Naive B cell (primary cell): ENCODE data around the gene TMEM117. TPM values are rescaled to one million over a fixed set of nuclear protein-coding genes. Genes with fewer than 3 reads are reported as not detected.
A peak's percentile ranks its signal among the peaks of the same experiment; 100 is the strongest.
"Not testable (repeated sequence)": the region's sequence is repeated elsewhere in the genome, so short reads cannot be mapped to it uniquely, and the experiment has no call there.

Experiments used
- ATAC-seq, 2 donors: fragments of 150-1000 bp; cut with Tn5 transposase; 2 replicates each; pipeline ENCODE4 v1.10.0; 2021; ENCODE audit warnings: low read depth in 2 of 2, mild to moderate bottlenecking in 2 of 2, moderate library complexity in 2 of 2
- DNase-seq: peaks from one replicate; pipeline ENCODE4 v3.0.0; 2022
- H3K27ac Mint-ChIP-seq, 6 donors: one replicate each; pipeline ENCODE4 v1.8.0; 2020 to 2022; ENCODE audit warnings: mild to moderate bottlenecking in 6 of 6, mixed read lengths in 6 of 6, moderate library complexity in 5 of 6, inconsistent platforms in 2 of 6
- H3K27me3 Mint-ChIP-seq, 3 donors: one replicate each; pipeline ENCODE4 v1.8.0; 2021 to 2022; ENCODE audit warnings: mixed read lengths in 3 of 3, mild to moderate bottlenecking in 1 of 3
- H3K36me3 Mint-ChIP-seq, 2 donors: one replicate each; pipeline ENCODE4 v1.8.0; 2020 to 2022; ENCODE audit warnings: mixed read lengths in 2 of 2, inconsistent platforms in 1 of 2, mild to moderate bottlenecking in 1 of 2
- H3K4me1 Mint-ChIP-seq, 3 donors: one replicate each; pipeline ENCODE4 v1.8.0; 2020 to 2022; ENCODE audit warnings: mixed read lengths in 3 of 3, inconsistent platforms in 1 of 3, mild to moderate bottlenecking in 1 of 3, moderate library complexity in 1 of 3
- H3K4me3 Mint-ChIP-seq, 8 donors: one replicate each; pipeline ENCODE4 v1.8.0; 2020 to 2022; ENCODE audit warnings: mild to moderate bottlenecking in 8 of 8, mixed read lengths in 8 of 8, moderate library complexity in 8 of 8, inconsistent platforms in 2 of 8
- H3K9me3 Mint-ChIP-seq, 7 donors: one replicate each; pipeline ENCODE4 v1.8.0; 2020 to 2022; ENCODE audit warnings: mixed read lengths in 7 of 7, mild to moderate bottlenecking in 5 of 7, inconsistent platforms in 2 of 7, moderate library complexity in 1 of 7
- polyA plus RNA-seq, 6 donors: library from polyadenylated mRNA; unstranded; fragments of 300-500 nt; fragmentation: Illumina TruSeq; gene quantifications; one replicate each; pipeline ENCODE4 v1.2.3, GENCODE V29; 2021; ENCODE audit warnings: low read depth in 6 of 6

TMEM117 gene
- polyA plus RNA-seq, 6 donors from 2014 or later, result 5.2 to 9.8 (median 5.3) TPM

DNA sequence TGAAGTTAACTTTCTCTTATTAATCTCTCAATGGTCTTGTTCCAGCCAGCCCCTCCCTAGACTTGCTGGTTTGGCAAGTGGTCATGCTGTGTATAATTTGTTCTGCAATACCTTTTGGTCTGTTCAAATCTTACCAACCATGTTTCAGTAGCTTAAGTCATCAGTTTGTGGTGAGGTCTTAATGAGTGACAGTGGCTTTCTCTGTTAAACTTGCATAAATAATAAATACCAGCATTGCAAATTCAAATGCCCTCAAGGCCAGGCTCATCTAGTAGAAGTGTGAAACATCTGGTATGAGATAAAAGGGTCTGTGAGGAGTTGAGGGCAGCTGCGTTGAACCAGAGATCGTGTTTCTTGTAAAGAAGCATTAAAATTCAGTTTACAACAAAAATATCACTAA is 319.5 kb downstream of the TMEM117 start:
- DNase-seq (no peak), ATAC-seq (no peak)
- Mint-ChIP-seq H3K27ac (no peak overlapping the region), H3K9me3 (no peaks in the 10 kb centered on the region), H3K27me3 (no peaks in the 10 kb centered on the region), H3K4me1 (peaks cover 0 to 2% (median 0%) of the 10 kb centered on the region in 3 donors), H3K36me3 (no peaks in the 10 kb centered on the region), H3K4me3 (no peak overlapping the region)

DNA sequence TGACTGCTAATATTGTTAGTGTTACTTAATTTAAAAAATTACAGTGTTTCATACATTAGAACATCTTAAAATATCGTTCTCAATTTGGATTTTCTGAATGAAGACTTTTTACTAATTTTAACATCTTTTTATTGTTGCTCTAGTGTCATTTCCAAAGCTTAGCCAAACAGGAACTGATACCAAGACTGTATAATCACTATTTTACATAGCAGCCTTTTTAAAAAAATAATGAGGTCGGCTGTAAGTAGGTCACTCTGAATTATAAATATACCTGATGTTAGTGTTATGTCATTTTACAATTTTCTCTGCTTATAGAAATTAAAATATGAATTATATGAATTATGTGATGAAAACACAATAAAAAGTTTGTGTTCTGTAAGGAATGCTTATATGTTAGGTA is 321.5 kb downstream of the TMEM117 start:
- peaks cover 0 to 2% (median 0%) of the 10 kb centered on the region in 3 donors for H3K4me1 Mint-ChIP-seq
- H3K27ac Mint-ChIP-seq, result peak overlapping the region in 1 of 6 donors; percentile 78
- DNase-seq, result no peak
- ATAC-seq, result no peak
- no peaks in the 10 kb centered on the region for H3K36me3 Mint-ChIP-seq
- H3K9me3 Mint-ChIP-seq, result no peaks in the 10 kb centered on the region
- no peak overlapping the region for H3K4me3 Mint-ChIP-seq
- no peaks in the 10 kb centered on the region for H3K27me3 Mint-ChIP-seq

DNA sequence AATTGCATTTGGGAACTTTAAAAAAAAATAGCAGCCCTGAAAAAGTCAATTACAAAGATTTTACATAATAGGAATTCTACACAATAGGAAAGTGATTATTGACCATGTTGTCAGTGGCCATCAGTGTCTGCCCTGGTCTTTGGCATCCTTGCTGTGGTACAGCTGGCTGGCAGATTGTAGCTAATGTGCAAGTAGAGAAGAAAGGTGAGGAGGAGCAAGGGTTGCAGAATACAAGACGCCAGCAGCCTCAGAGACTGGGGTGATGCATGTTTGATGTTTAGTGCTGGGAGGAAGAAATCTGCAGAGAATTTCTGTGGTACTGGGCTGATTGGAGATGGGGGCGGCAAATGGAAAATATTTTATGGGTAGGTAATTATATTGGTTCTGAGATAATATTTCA is 322.9 kb downstream of the TMEM117 start:
- ATAC-seq (no peak), DNase-seq (no peak)
- H3K4me3 Mint-ChIP-seq, result no peak overlapping the region
- H3K9me3 Mint-ChIP-seq, result no peaks in the 10 kb centered on the region
- peaks cover 0 to 2% (median 0%) of the 10 kb centered on the region in 3 donors for H3K4me1 Mint-ChIP-seq
- no peaks in the 10 kb centered on the region for H3K36me3 Mint-ChIP-seq
- H3K27ac Mint-ChIP-seq, result peak overlapping the region in 1 of 6 donors; percentile 6
- no peaks in the 10 kb centered on the region for H3K27me3 Mint-ChIP-seq

DNA sequence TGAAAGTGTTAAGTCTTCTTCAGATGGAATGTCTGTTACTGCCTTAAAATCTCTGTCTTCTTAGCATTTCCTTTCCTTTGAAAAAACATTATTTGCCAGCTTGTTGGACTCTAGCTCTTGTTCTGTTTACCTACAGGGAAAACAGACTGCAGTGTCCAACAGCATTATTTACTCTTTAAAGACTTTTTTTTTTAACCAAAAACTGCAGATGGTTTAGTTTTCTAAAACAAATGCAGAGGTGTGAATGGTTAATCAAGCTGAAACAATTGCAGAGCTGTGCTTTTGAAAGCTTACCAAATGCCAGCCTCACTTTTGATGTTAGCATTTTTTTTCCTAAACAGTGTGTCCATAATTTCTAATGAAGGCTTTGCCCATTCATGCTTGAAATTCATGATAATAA is 323.3 kb downstream of the TMEM117 start:
- Mint-ChIP-seq H3K36me3 (no peaks in the 10 kb centered on the region), H3K27ac (no peak overlapping the region), H3K4me3 (no peak overlapping the region), H3K27me3 (no peaks in the 10 kb centered on the region), H3K9me3 (no peaks in the 10 kb centered on the region), H3K4me1 (peaks cover 0 to 2% (median 0%) of the 10 kb centered on the region in 3 donors)
- no peak for ATAC-seq
- DNase-seq, result no peak

DNA sequence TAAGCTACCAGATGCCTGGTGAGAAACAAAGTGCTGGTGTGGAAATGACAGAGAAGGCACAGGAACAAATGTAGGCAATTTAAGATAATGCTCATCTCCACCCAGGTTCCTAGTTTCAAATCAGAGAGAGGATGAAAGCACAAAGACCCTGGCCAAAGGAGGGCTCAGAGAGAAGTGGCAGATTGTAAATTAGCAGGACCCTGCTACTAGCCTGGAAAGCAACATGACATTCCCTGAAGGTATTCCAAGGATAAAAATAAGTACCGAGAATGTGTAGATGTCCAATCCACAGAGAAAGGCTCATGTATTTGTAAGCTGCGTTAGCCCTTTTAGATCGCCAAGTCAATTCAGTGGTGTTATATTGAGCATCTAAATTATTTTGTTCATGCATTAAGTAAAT is 324.0 kb downstream of the TMEM117 start:
- no peak for ATAC-seq
- DNase-seq, result no peak
- H3K4me1 Mint-ChIP-seq, result peaks cover 0 to 2% (median 0%) of the 10 kb centered on the region in 3 donors
- H3K27me3 Mint-ChIP-seq, result no peaks in the 10 kb centered on the region
- H3K36me3 Mint-ChIP-seq, result no peaks in the 10 kb centered on the region
- no peak overlapping the region for H3K4me3 Mint-ChIP-seq
- no peak overlapping the region for H3K27ac Mint-ChIP-seq
- H3K9me3 Mint-ChIP-seq, result no peaks in the 10 kb centered on the region

DNA sequence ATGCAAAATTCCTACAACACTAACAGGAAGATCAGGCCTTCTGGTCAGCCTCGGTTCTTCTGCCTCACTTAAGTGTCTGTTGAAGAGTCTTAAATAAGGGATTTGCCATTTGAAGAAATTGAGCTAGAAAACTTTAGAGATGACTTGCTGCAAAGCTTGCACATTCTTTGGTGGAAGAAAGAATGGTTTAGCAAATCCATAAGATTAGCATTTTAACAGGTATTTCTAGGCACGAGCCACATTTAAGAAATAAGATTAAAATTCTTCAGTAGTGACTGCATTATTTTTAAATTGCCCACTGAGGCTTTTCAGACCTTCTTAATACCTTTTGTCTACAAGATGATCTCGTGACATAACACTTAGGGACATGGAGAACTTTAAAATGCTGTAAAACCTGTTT is 327.1 kb downstream of the TMEM117 start:
- Mint-ChIP-seq H3K4me3 (no peak overlapping the region), H3K4me1 (no peaks in the 10 kb centered on the region)

DNA sequence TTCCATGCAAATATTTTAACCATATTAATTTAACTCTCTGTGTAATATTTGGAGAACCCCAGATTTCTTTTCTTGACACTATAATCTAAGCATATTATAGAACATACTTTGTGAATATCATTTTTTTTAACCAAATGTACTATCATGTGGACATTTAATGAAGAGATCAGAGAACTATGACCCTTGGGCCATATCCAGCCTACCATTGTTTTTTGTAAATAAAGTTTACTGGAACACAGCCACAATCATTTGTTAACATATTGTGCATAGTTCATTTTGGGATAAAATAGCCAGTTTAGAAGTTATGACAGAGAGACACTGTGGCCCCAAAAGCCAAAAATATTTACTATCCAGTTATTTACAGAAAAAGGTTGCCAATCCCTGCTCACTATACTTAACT is 338.2 kb downstream of the TMEM117 start:
- no peaks in the 10 kb centered on the region for H3K27me3 Mint-ChIP-seq
- no peak for ATAC-seq
- no peak overlapping the region for H3K4me3 Mint-ChIP-seq
- DNase-seq, result no peak
- H3K36me3 Mint-ChIP-seq, result peaks cover 0 to 10% of the 10 kb centered on the region in 2 donors
- H3K27ac Mint-ChIP-seq, result no peak overlapping the region
- no peaks in the 10 kb centered on the region for H3K4me1 Mint-ChIP-seq
- peaks cover 0 to 6% (median 4%) of the 10 kb centered on the region in 7 donors for H3K9me3 Mint-ChIP-seq

More for the DNA sequence above, 327.1 kb downstream of the TMEM117 start:
- no peaks in the 10 kb centered on the region for H3K27me3 Mint-ChIP-seq
- ATAC-seq, result no peak
- H3K9me3 Mint-ChIP-seq, result peaks cover 0 to 2% (median 0%) of the 10 kb centered on the region in 7 donors
- no peak for DNase-seq
- H3K36me3 Mint-ChIP-seq, result no peaks in the 10 kb centered on the region
- no peak overlapping the region for H3K27ac Mint-ChIP-seq

DNA sequence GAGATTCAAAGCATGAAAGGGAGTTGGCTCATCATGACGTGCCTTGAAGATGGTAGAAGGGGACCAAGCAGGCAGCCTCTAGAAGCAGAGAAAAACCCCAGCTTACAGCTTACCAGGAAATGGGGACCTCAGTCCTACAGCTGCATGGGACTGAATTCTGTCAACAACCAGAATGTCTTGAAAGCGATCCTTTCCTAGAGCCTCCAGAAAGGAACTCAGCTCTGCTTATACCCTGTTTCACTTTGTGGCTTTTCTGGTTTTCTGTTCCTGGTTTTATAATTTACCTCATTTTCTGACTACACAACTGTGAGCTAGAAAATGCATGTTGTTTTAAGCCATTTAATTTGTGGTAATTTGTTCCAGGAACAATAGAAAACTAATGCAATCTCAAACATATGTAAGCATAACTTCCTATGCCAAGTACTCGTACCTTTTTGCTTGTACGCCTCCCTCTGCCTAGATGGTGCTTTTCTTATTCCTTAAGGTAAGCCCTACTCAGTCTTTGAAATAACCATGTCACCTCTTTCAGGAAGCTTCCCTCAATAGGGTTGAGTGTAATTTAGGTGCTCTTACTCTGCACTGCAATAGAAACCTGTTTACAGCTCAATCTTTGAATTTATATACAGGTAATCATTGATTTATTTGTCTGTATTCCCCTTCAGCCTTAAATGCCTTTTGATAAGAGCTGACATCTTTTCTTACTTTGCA is 348.8 kb downstream of the TMEM117 start:
- peak overlapping the region in 1 of 6 donors; percentile 49 for H3K27ac Mint-ChIP-seq
- DNase-seq (no peak), ATAC-seq (no peak)
- H3K27me3 Mint-ChIP-seq, result no peaks in the 10 kb centered on the region
- peaks cover 0 to 5% (median 0%) of the 10 kb centered on the region in 7 donors for H3K9me3 Mint-ChIP-seq
- no peak overlapping the region for H3K4me3 Mint-ChIP-seq
- H3K36me3 Mint-ChIP-seq, result peaks cover 0 to 3% of the 10 kb centered on the region in 2 donors
- H3K4me1 Mint-ChIP-seq, result peaks cover 0 to 8% (median 0%) of the 10 kb centered on the region in 3 donors

DNA sequence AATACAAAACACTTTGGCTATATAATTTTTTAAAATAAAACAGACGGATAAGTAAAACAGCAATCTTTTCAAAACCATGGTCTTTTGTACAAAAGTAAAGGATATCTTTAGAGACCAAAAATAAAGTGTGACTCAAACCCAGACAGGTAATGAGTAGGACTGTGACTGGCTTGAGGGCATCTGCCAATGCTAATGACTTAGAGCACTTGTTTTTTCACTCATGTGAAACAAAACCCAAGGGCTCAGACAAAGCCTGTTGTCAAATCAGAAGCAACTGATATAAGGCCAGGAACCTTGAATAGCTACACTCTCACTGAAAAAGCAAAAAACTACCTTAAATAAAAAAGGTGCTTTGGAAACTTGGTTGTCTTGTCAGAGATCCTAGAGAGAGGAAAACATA is 357.4 kb downstream of the TMEM117 start:
- H3K4me1 Mint-ChIP-seq, result no peaks in the 10 kb centered on the region
- H3K9me3 Mint-ChIP-seq, result peaks cover 0 to 4% (median 0%) of the 10 kb centered on the region in 7 donors
- H3K27ac Mint-ChIP-seq, result no peak overlapping the region
- ATAC-seq (no peak), DNase-seq (no peak)
- peaks cover 0 to 12% of the 10 kb centered on the region in 2 donors for H3K36me3 Mint-ChIP-seq
- no peak overlapping the region for H3K4me3 Mint-ChIP-seq
- no peaks in the 10 kb centered on the region for H3K27me3 Mint-ChIP-seq

DNA sequence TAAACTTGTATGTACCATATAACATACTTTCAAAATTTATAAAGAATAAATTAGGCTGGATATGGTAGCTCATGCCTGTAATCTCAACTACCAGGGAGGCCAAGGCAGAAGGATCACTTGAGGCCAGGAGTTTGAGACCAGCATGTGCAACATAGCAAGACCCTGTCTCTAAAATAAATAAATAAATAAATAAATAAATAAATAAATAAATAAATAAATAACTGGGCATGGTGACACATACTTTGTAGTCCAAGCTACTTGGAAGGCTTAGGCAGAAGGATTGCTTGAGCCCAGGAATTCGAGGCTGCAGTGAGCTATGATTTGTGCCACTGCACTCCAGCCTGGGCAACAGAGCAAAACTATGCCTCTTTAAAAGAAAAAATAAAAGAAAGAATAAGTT is 359.8 kb downstream of the TMEM117 start:
- not testable (repeated sequence) for ATAC-seq, H3K9me3 Mint-ChIP-seq, H3K4me3 Mint-ChIP-seq, H3K27me3 Mint-ChIP-seq, DNase-seq, H3K27ac Mint-ChIP-seq, H3K4me1 Mint-ChIP-seq
- peaks cover 0 to 12% of the 10 kb centered on the region in 2 donors for H3K36me3 Mint-ChIP-seq

DNA sequence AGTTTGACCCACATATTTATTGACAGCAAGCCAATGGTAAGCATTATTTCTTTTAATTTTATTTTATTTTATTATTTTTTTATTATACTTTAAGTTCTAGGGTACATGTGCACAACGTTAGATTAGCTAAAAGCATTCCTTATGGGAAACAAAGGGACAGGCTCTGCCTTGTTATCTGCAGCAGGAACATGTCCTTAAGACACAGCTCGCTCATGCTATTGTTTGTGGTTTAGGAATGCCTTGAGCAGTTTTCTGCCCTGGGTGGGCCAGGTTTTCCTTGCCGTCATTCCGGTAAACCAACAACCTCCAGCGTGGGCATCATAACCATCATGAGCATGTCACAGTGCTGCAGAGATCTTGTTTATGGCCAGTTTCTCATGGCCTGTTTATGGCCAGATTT is 370.2 kb downstream of the TMEM117 start:
- H3K27ac Mint-ChIP-seq, result no peak overlapping the region
- H3K4me1 Mint-ChIP-seq, result no peaks in the 10 kb centered on the region
- no peaks in the 10 kb centered on the region for H3K27me3 Mint-ChIP-seq
- ATAC-seq (no peak), DNase-seq (no peak)
- peaks cover 25 to 28% of the 10 kb centered on the region in 2 donors for H3K36me3 Mint-ChIP-seq
- H3K9me3 Mint-ChIP-seq, result peaks cover 5 to 29% (median 14%) of the 10 kb centered on the region in 7 donors
- H3K4me3 Mint-ChIP-seq, result no peak overlapping the region

DNA sequence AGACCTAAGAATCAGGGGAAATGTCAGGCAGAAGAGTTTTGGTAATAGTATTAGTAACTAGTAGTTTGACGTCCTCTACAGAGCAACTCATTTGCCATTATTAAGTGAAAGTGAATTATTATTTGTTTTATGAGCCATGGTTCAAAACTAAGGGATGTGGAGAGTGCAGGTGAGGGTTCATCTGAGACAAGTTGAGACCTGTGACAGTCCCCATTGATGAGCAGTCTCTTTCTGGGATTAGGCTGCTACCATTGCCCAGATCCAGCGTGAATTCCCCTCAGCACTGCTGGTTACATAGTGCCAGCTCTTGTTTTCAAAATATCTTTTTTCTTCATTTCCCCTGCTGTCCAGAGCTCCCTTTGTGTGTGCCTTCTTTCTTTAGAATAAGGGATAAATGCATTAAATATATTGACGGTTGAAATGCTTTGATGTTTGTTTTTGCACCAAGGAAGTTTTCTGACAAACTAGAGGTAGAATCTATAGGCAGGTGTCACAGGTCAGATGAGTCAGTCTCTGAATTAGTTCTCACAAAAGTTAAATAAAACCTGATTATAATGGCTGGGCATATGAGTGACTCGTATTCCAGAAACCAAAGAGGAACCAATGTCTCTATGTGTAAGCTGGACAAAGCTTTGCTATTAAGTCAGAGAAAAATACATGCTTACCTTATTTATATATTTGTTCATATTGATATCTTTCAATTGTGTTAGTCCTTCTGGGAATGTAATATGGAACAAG is 381.4 kb downstream of the TMEM117 start:
- Mint-ChIP-seq H3K4me3 (no peak overlapping the region), H3K9me3 (peaks cover 0 to 16% (median 7%) of the 10 kb centered on the region in 7 donors), H3K4me1 (no peaks in the 10 kb centered on the region), H3K27ac (no peak overlapping the region), H3K36me3 (peaks cover 10 to 16% of the 10 kb centered on the region in 2 donors), H3K27me3 (no peaks in the 10 kb centered on the region)
- DNase-seq, result no peak
- ATAC-seq, result no peak

DNA sequence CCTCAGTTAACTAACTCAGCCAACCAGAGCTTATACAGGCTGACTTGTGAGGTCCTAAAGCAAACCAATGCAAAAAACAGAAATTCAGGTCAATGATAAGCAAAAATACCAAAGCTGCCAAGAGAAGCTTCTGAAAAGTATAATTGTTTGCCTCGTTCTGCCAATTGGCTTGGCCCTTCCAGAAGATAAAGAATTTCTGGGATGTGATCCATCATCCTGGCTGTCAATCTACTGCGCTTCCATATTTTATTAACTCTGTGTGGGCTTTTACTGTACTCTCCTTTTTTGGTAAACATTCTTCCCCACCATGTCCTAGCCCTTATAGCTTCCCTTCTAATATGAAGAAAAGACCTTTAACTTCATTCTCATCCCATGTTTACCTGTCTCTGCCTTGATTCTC is 387.9 kb downstream of the TMEM117 start:
- ATAC-seq (no peak), DNase-seq (no peak)
- Mint-ChIP-seq H3K9me3 (peaks cover 0 to 8% (median 0%) of the 10 kb centered on the region in 7 donors), H3K27me3 (no peaks in the 10 kb centered on the region), H3K4me3 (no peak overlapping the region), H3K4me1 (peaks cover 0 to 3% (median 0%) of the 10 kb centered on the region in 3 donors), H3K36me3 (peaks cover 0 to under 1% of the 10 kb centered on the region in 2 donors), H3K27ac (no peak overlapping the region)
